ENCODE results near the gene TRAF4.

TRAF4 gene

DNA sequence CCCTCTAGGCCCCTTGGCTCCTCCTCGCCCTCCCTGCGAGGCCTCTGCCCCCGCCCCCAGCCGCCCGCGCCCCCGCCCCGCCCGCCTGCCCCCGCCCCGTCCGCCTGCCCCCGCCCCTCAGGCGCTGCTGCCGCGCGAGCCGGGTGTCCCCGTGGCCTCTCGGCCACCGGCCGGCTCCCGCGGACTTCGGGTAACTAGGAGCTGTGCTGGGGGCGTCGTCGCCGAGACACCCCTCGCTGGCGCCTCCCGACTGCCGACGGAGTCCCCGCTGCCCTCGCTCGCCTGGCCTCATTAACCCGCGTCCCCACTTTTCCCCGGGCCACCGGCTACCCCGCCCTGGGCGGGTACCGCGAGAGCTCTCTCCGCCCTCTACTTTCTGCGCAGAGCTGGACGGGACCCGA is 17.6 kb upstream of the TRAF4 start, which contains the start of gene TLCD1:
TSS of gene TLCD1 (minus strand) at position 8 of the 401 bp plus-strand sequence. CDS start 136 bp downstream, outside the sequence.
- peak; percentile 89 for DNase-seq (ENCODE audit: low spot score)
- in situ Hi-C loops (cut with MboI; ENCODE audit: low pct_unique_long_range_greater_than_20kb, low sequenced_read_pairs, unreplicated experiment): no loop called here
- no peak for TF ChIP-seq CTCF (IDR thresholded peaks at IDR 0.05; ENCODE audit: extremely low read depth, insufficient read depth, missing control alignments)

- peak; percentile 91 for DNase-seq (ENCODE audit: low spot score)
- in situ Hi-C loops (cut with MboI; ENCODE audit: low pct_unique_long_range_greater_than_20kb, low sequenced_read_pairs, unreplicated experiment): no loop called here
- TF ChIP-seq CTCF (IDR thresholded peaks at IDR 0.05; ENCODE audit: extremely low read depth, insufficient read depth, missing control alignments): peak; percentile 99
Measured at GRCh38 chr17:28726627-28727491, 17.0 kb upstream of the TRAF4 start.

DNA sequence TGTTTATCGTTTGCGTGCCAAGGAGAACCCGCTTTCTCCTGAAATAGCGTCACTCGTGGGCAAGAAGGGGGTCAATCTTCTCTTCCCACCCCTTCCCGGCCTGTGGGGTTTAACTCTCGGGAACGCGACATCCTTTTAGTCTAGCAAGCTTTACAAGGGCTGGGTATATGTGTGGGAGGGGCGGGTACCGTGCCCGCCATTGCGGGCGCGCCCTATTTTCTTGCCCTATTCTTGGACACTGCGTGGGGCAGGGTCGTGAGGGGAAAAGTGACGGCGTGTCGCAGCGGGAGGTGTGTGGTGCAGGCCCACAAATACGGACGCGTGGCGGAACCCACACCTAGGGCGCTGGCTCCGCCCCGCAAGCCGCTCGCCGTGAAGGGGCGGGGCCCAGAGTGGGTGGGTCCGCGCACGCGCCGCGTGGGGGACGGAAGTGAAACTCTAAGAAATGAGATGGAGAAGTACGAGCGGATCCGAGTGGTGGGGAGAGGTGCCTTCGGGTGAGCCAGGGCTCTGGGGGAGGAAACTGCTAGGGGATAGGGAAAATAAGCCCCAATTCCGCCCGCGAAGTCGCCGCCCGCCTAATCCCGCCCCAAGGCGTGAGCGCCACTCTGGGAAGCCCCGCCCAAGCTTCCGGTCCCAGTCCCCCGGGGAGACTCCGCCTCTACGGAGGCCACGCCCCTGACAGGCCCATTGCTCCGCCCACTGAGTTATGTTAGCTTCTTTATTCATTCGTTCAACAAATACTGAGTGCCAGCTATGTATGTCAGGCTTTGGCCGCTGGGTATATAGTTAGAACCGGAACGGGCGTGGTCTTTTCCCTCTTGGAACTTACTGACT is 15.2 kb upstream of the TRAF4 start, which contains the start of gene NEK8:
TSS of gene NEK8 (plus strand) at position 425 of the 837 bp plus-strand sequence. CDS start at position 451, 26 bp downstream.
- in situ Hi-C loops (cut with MboI; ENCODE audit: low pct_unique_long_range_greater_than_20kb, low sequenced_read_pairs, unreplicated experiment): no loop called here
- DNase-seq (ENCODE audit: low spot score): peak; percentile 90
- no peak for TF ChIP-seq CTCF (IDR thresholded peaks at IDR 0.05; ENCODE audit: extremely low read depth, insufficient read depth, missing control alignments)

GRCh38 chr17:28729950-28730330 is 13.9 kb upstream of the TRAF4 start:
- no peak for DNase-seq (ENCODE audit: low spot score)
- no peak for TF ChIP-seq CTCF (IDR thresholded peaks at IDR 0.05; ENCODE audit: extremely low read depth, insufficient read depth, missing control alignments)
- in situ Hi-C loops (cut with MboI; ENCODE audit: low pct_unique_long_range_greater_than_20kb, low sequenced_read_pairs, unreplicated experiment): no loop called here

- no peak for TF ChIP-seq CTCF (IDR thresholded peaks at IDR 0.05; ENCODE audit: extremely low read depth, insufficient read depth, missing control alignments)
- no peak for DNase-seq (ENCODE audit: low spot score)
- in situ Hi-C loops (cut with MboI; ENCODE audit: low pct_unique_long_range_greater_than_20kb, low sequenced_read_pairs, unreplicated experiment): no loop called here
Measured at GRCh38 chr17:28733346-28733745, 10.5 kb upstream of the TRAF4 start.

GRCh38 chr17:28734712-28735241 is 9.0 kb upstream of the TRAF4 start:
- TF ChIP-seq CTCF (IDR thresholded peaks at IDR 0.05; ENCODE audit: extremely low read depth, insufficient read depth, missing control alignments): no peak
- in situ Hi-C loops (cut with MboI; ENCODE audit: low pct_unique_long_range_greater_than_20kb, low sequenced_read_pairs, unreplicated experiment): no loop called here
- no peak for DNase-seq (ENCODE audit: low spot score)
